ENCODE results near the gene OR52K1. TPM values are rescaled to one million over a fixed set of nuclear protein-coding genes. Genes with fewer than 3 reads are reported as not detected.

Gene OR52K1
- total RNA-seq, 1 donor from 2014 or later: 0.12 TPM

GRCh38 chr11:4493480-4493818 is 11.0 kb downstream of the OR52K1 start:
- no peak for DNase-seq
- no peak for ATAC-seq
- Histone ChIP-seq H3K36me3 (no peaks in the 10 kb centered on the region), H3K27ac (no peak overlapping the region), H3K4me1 (no peaks in the 10 kb centered on the region), H3K27me3 (peaks cover 3% of the 10 kb centered on the region), H3K4me3 (no peak overlapping the region), H3K9me3 (no peaks in the 10 kb centered on the region)
- intact Hi-C loops (cut with DNase I): loop anchor here (10.0 kb wide), 1 partner anchor 309 kb away; no protein-coding TSS in a partner anchor
- no peak for TF ChIP-seq CTCF (IDR thresholded peaks at IDR 0.05)

- H3K27me3 ChIP-seq: peaks cover 4% of the 10 kb centered on the region
- H3K4me3 ChIP-seq: no peak overlapping the region
- H3K4me1 ChIP-seq: no peaks in the 10 kb centered on the region
- no peak overlapping the region for H3K27ac ChIP-seq
- no peaks in the 10 kb centered on the region for H3K9me3 ChIP-seq
- intact Hi-C loops (cut with DNase I): loop anchor here (10.0 kb wide), 1 partner anchor 311 kb away; no protein-coding TSS in a partner anchor
- H3K36me3 ChIP-seq: no peaks in the 10 kb centered on the region
- DNase-seq: no peak
- TF ChIP-seq CTCF (IDR thresholded peaks at IDR 0.05): no peak
- ATAC-seq: no peak
These were observed 13.0 kb downstream of the OR52K1 start for GRCh38 chr11:4495487-4495886.

- no peaks in the 10 kb centered on the region for H3K4me1 ChIP-seq
- intact Hi-C loops (cut with DNase I): loop anchor here (10.0 kb wide), 1 partner anchor 311 kb away; no protein-coding TSS in a partner anchor
- ATAC-seq: no peak
- peaks cover 4% of the 10 kb centered on the region for H3K27me3 ChIP-seq
- DNase-seq: no peak
- no peak overlapping the region for H3K4me3 ChIP-seq
- no peaks in the 10 kb centered on the region for H3K36me3 ChIP-seq
- TF ChIP-seq CTCF (IDR thresholded peaks at IDR 0.05): no peak
- no peak overlapping the region for H3K27ac ChIP-seq
- no peaks in the 10 kb centered on the region for H3K9me3 ChIP-seq
These were observed 13.5 kb downstream of the OR52K1 start for GRCh38 chr11:4495986-4496385.

GRCh38 chr11:4496557-4497248 is 14.3 kb downstream of the OR52K1 start:
- Histone ChIP-seq H3K27ac (no peak overlapping the region), H3K4me1 (no peaks in the 10 kb centered on the region), H3K27me3 (peaks cover 4% of the 10 kb centered on the region), H3K4me3 (no peak overlapping the region), H3K36me3 (no peaks in the 10 kb centered on the region), H3K9me3 (no peaks in the 10 kb centered on the region)
- intact Hi-C loops (cut with DNase I): loop anchor here (10.0 kb wide), 1 partner anchor 312 kb away; no protein-coding TSS in a partner anchor
- ATAC-seq (no peak), DNase-seq (no peak)
- TF ChIP-seq CTCF (IDR thresholded peaks at IDR 0.05): no peak

GRCh38 chr11:4508886-4509285 is 26.4 kb downstream of the OR52K1 start:
- no peak overlapping the region for H3K4me3 ChIP-seq
- TF ChIP-seq CTCF (IDR thresholded peaks at IDR 0.05): no peak
- no peak for DNase-seq
- H3K9me3 ChIP-seq: no peaks in the 10 kb centered on the region
- no peak for ATAC-seq
- intact Hi-C loops (cut with DNase I): no loop called here
- H3K27ac ChIP-seq: no peak overlapping the region
- no peaks in the 10 kb centered on the region for H3K36me3 ChIP-seq
- H3K4me1 ChIP-seq: no peaks in the 10 kb centered on the region
- no peaks in the 10 kb centered on the region for H3K27me3 ChIP-seq
